ENCODE results near the gene UPF3A.

- TF ChIP-seq FOXM1 (IDR thresholded peaks at IDR 0.05; ENCODE audit: borderline replicate concordance) (no peak), TARDBP (IDR thresholded peaks at IDR 0.05) (no peak), CTBP1 (IDR thresholded peaks at IDR 0.05; ENCODE audit: borderline replicate concordance) (no peak), ELF4 (IDR thresholded peaks at IDR 0.05) (no peak), SUZ12 (IDR thresholded peaks at IDR 0.05) (no peak), SP1 (IDR thresholded peaks at IDR 0.05) (no peak), ZNF384 (IDR thresholded peaks at IDR 0.05) (no peak)
These were observed 39.9 kb downstream of the UPF3A start for GRCh38 chr13:114321256-114321655.
